ENCODE data around the gene FAM120C.

Gene FAM120C

GRCh38 chrX:54024350-54024749, 158.7 kb downstream of the FAM120C start:
- no peak for DNase-seq

All from suppressor macrophage treated with lipopolysaccharide for 4 hours (primary cell).